DMS79 treated with DMSO at 0.1 percent for 48 hours (cell line): ENCODE results near the gene GARIN6.
"Not testable (repeated sequence)": the region's sequence is repeated elsewhere in the genome, so short reads cannot be mapped to it uniquely, and the experiment has no call there.

Source experiments
- DNase-seq: peaks from one replicate; lab custom pipeline; 2025; lab: John Stamatoyannopoulos, UW

Gene GARIN6

DNA sequence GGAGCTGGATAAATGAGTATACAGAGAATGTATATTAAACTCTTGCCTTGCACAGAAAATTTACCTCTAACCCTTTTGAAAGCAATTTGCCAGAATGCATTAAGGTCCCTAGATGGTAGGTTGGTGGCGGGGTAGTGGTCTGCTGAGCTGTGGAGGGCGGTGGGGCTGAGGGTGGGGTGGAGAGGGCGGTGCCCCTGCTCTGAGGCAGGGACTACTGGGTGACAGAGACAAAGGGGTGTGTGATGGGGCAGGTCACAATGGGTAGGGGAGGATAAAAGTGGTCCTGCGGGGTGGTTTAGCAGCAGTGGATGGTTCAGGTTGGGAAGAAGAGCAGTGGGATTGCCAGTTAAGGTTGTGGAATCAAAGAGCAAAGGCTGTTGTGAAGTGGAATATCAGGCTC lies at the start of gene GARIN6:
TSS of gene GARIN6 (plus strand) at position 301 of the 400 bp plus-strand sequence. CDS start 422 bp downstream, outside the sequence.
- DNase-seq, result no peak

DNA sequence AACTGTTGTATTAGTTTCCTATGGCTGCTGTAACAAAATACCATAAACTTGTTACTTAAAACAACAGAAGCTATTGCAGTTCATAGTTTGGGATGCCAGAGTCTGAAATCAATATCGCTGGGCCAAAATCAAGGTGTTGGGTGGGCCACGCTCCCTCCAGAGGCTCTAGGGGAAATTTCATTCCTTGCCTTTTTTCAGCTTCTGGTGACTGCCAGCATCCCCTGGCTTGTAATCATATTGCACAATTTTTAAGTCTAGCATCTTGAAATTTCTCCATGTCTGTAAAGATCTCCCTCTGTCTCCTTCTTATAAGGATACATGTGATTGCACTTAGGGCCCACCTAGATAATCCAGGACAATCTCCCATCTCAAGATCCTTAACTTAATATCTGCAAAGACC lies 48.8 kb upstream of the GARIN6 start:
- no peak for DNase-seq

DNA sequence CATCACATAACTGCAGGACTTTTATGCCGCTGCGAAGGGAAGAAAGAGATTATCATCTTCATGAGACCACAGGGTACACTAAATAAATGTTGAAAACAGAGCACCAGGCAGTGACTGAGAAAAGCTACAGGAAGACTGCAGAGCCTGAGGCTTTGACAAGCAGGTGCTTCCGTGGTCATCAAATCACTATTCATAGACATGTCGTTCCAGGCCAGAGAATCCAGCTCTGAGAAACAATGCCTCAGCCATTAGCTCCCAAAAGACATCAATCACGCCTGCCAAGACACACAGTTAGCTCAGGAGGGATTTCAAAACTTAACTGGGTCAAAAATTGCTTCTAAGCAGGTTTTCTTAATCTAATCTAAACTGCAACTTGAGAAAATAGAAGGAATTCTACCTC lies 47.2 kb upstream of the GARIN6 start:
- DNase-seq, result no peak

DNA sequence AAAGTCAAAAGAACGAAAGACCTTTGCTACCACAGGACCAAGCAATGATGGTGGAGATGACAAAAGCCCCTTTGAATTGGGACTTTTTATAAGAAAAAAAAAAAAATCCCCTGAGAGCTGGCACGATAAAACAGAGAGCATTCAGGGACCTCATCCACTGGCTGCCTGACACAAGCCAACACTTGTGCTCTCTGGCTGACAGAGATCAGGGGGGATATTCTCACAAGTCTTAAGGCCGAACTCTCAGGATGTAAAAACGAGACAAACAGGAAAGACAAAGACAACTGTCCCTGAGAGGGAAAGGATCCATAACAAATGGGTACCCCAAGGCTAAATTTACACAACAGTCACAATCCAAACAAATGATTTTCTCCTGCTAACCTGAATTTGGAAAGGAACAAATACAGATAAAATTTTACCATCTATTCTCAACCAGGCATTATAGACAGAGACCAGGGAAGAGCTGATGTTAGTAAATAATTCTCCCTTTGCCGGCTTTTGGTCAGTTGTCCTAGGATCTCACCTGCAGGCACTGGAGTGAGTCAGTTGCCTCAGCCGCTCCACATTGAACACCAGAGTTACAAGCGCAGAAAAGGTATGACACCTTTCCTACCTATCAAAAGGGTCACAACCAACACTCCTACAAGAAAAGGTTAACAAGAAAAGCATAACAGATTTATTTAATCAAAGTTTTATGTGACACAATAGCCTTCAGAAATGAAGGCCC lies 37.9 kb upstream of the GARIN6 start:
- no peak for DNase-seq

DNA sequence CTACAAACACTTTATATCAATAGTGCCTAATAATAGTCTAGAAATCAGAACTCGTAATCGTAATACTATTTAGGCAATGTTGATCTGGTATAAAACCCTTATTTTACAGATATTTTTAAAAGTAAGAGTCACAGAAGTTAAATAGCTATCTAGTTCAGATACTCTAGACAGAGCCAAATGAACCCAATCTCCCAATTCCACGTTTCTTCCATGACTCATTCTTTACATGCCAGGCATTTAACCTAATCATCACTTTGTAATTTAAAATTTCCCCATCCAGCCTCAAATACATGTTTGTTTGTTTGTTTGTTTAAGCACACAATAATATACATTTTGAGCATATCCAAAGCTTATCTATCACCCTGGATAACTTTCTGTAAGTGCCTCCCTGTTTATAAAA lies 36.4 kb upstream of the GARIN6 start:
- no peak for DNase-seq

DNA sequence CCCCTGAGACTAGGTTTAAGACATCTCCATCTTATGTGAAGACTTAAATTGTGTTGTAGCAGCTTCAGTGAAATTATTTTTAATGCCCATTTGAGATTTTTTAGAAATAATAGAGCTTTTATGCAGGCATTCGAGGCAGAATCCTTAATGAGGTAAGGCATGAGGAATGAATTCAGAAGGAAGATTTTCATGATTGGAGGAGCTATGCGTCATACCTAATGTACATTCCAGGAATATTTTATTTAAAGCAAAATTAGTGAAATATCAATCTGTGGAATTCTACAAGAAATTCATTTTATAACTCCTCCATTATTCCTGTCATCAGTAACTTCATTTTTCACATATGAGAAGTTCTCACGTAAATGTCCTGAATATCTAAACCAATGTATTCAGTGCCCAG lies 36.0 kb upstream of the GARIN6 start:
- no peak for DNase-seq

DNA sequence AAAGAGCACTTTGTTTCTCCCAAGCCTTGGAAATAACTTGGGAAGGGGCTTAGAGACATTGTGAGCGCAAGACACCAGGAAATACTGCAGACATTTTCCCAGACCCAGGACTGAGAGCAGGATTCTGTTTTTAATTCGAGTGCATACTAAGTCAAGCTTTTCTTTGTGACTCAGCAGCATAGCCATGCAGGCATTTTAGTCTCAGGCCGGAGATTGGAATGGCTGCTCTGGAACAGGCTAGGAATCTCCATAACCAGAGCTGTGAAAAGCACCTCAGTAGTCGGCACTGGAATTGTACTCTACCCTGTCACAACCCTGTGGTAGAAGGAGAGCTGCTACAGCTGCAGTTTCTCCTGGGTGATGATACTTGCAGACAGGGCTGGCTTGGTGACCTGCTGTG lies 28.9 kb upstream of the GARIN6 start:
- no peak for DNase-seq

DNA sequence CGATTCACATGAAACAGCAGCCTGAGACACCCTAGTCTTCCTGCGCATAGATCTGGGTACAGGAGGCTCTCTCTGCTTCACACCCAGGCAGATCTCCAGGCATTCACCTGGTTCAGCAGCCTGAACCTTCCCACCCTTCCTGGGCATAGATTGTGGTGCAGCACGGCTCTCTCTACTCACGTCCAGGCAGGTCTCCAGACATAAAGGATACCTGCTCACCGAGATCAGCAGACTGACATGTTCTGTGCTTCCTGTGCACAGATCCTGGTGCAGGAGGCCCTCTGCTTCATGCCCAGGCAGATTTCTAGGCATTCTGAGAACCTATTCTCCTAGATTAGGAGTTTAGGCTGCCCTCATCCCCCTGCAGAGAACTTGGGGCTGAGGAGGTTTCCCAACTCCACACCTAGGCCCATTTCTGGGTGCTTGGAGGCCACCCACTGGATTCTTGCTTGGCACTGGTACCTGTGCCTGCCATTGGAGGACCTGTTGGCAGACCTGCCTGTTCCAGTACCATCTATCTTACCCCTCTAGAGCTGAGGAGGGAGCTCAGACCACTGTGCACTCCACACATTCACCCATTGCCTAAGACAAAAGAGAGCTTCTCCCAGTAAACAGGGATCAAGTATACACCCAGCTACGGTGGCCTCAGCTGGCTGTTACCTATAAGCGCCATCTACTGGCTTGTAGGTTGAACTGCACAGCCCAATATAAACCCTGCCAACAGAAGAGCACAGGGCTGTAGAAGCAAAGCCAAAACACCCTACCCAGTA lies 28.0 kb upstream of the GARIN6 start:
- DNase-seq, result no peak

DNA sequence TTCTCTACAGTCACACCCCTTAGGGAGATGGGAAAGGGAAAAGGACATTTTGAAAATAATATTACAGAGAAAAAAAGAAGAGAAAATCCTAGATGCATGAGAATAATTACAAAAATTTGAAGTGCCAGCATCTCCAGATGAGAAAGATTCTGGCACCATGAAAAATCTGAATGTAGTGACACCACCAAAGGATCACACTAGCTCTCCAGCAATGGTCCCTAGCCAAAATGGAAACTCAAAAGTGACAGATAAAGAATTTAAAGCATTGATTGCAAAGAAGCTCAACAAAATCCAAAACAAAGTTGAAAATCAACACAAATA lies 27.4 kb upstream of the GARIN6 start:
- DNase-seq, result no peak

DNA sequence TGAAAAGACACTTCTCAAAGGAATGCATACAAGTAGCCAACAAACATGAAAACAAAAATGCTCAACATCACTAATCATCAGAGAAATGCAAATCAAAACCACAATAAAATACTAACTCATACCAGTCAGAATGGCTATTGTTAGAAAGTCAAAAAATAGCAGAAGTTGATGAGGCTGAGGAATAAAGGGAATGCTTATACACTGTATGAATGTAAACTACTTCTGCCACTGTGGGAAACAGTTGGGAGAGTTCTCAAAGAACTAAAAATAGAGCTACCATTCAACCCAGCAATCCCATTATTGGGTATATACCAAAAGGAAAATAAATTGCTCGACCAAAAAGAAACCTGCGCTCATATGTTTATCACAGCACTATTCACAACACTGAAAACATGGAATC lies 23.0 kb upstream of the GARIN6 start:
- DNase-seq, result not testable (repeated sequence)

DNA sequence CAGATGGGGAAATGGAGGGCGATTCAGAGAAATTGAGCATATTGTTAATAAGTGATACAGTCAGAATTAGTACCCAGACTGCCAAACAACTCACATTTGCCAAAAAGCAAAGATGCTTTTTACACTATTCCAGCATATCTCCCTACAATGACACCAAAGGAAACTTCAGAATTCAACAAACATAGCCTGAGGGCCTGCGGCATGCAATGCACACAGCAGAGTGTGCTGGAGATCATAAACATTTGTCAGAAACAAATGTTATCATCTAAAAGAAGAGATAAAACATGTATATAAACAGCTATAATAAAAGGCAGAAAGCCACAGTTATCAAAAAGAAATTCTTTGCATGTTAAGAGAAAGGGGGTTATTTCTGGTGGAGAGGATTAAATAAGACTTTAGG lies 20.1 kb upstream of the GARIN6 start:
- no peak for DNase-seq

DNA sequence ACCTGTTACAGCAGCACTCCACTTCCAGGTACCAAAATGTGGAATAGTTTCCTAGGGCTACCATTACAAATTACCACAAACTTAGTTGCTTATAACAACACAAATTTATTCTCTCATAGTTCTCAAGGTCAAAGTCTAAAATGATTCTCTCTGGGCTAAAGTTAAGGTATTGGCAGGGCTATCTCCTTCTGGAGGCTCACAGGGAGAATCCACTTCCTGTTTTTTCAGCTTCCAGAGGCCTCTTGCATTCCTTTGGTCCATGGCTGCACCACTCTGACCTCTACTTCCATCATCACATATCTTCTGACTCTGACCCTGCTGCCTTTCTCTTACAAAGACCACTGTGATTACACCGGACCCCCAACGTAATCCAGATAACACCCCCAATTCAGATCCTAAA lies 2.9 kb upstream of the GARIN6 start:
- no peak for DNase-seq

DNA sequence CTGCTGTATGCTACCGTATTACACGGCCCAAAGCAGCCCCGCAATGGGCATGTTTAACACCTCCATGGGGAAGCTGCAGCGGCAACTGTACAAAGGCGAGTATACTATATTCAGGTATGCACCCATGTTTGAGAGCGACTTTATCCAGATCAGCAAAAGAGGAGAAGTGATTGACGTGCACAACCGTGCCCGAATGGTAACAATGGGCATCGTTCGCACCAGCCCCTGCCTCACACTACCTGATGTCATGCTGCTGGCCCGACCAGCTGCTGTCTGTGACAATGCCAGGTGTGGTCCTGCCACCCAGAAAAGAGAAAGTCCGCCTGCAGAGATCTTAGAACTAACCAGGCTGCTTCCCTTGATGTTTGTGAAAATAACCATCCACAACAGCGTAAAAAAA lies 630 bp downstream of the GARIN6 start:
- DNase-seq, result no peak

DNA sequence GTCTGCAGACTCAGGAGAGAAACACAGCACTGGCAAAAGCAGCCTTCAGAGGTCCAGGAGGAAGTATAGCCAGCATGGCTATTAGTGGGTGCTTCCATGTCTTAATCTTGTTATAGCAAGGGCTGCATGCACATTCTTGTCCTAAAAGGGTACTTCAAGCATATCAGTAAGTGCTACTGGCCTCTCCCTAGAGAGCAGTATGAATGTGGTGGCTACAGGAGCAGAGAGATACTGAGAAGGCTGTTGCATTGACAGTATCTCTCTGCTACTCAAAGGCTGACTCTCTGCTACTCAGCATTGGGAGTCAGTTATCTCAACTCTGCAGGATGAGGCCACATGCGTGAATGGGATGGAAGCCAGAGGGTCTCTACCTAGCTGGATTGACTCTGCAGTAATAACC lies 2.0 kb downstream of the GARIN6 start:
- DNase-seq, result no peak

DNA sequence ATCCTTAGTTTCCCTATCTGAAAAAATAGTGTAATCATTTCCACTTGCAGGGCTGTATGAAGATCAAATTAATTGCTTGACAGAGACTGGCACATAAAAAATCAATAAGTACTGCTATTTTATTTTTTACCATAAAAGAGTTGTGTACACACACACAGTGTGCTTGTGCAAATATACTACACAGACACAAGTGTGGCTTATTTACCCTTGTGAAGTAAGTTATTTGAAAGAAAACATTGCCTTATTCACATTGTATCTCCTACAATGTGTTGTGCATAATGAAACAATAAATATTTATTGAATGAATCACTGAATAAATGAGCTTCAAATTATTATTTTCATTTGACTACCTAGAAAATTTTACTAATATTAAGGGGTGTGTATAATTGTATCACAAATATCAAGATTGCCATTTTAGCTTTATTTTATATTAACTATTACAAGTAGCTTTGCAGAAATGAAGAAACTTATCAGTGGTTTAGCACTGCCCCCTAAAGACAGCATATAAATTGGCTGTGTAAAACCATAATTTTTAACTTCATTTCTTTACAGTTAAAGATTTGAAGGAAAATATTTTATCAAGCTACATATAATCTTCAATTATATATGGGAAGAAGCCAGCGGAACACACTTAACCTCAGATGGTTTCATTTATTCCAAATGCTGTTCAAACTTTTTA lies 11.3 kb downstream of the GARIN6 start:
- DNase-seq, result no peak

DNA sequence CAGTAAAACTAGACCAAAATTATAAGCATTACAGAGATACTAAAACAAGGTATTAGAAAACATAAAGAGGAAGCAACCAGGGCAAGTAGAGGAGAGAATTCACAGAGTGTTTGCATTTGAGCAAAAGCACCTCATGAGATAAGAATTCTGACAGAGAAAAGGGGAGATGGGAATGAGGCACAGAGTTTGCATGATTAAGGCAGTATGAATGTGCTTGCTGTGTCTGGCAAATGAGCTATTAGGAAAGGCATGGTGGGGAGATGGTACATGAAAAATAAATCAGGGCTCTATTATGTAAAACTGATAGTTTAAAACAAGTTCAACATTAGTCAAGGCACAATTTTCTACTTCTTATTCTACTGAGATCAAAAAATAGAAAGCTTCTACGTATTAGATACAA lies 23.1 kb downstream of the GARIN6 start:
- DNase-seq, result no peak

DNA sequence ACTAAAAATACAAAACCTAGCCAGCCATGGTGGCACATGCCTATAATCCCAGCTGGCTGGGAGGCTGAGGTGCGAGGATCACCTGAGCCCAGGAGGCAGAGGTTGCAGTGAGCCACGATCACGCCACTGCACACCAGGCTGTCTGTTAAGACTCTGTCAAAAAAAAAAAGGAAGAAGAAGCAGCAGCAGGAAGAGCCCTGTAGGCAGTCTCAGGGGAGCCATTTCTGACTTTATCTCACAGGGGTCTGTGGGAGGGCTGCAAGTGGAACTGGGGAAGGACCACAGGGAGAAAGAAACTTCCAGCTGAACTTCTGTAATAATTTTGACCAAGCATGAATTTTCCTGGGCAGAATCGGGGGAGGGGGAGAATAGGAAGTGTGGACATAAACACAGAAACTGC lies 32.7 kb downstream of the GARIN6 start:
- no peak for DNase-seq

DNA sequence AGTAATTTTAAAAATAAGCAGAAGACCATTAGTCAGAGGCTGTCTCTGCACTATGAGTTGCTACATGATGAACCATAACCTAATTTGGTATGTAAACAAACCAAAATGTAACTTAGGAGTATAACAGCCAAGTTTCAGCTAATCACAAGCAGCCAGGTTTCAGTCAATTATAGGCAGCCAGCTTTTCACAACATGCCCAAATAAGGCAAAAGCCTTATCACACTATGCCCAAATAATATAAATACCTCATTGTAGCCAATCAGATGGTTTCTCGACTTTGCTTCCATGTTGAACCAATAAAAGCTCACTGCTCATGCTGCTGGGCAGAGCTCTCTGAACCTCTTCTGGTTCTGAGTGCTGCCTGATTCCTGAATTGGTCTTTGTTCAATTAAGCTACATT lies 38.6 kb downstream of the GARIN6 start:
- DNase-seq, result no peak

DNA sequence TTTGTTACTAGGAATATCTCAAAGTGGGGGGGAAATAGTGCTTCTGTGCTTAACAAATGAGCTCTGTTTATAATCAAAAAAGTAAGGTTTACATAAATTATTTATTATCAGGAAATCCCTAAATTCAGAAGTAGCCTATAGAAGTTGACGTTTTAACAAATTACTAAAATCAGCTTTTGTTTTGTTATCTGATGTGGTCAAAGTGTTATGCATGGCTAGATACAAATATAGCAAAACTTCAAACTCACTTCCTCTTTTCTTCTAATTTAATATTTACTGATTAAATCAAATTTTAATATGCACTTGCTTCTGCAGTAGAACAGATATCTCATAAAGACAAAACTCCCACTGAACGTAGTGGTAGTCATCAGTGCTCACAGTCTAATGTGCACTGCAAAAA lies 47.5 kb downstream of the GARIN6 start:
- DNase-seq, result no peak
